NCI-H1436 treated with DMSO at 0.1 percent for 48 hours (cell line): ENCODE data around the gene C11orf97.
A peak's percentile ranks its signal among the peaks of the same experiment; 100 is the strongest.
"Not testable (repeated sequence)": the region's sequence is repeated elsewhere in the genome, so short reads cannot be mapped to it uniquely, and the experiment has no call there.

Experiments used
- DNase-seq: peaks from one replicate; lab custom pipeline; 2025; lab: John Stamatoyannopoulos, UW

C11orf97 gene

DNA sequence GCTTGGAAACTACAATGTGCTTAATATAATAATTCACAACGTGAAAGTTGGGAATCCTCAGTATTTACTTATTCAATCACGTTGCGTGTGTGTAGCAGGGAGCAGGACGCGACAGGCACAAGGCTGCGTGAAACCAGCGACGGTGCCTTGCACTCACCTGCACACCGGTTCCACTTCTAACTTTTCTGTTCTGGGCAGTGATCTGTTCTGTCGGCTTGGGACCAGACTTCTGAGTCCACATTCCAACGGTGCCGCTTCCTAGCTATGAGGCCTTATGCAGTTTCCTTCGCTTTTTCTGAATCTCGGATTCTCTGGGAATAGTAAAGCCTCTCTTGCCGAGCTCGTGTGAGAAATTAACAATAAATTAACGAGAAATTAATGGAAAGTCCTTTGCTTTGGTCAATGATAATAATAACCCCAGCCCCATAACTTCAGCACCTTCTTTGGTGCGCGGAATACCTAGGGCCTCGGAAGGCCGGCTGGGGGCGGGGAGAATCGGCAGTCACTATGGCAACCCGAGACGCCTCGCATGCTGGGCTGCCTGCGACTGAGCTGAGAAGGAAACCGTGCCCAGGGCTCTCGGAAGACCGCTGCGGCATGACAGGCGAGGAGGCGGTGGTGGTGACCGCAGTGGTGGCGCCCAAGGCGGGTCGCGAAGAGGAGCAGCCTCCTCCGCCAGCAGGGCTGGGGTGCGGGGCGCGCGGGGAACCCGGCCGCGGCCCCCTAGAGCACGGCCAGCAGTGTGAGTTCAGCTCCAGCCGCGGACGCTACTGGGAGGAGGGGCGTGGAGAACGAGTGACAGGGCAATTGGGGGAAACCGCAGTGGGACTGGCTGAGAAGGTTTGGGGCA lies at the start of gene C11orf97:
Gene C11orf97 (plus strand): TSS at position 530 of the 850 bp plus-strand sequence. CDS start 68 bp downstream, at position 598.
- DNase-seq, result no peak

GRCh38 chr11:94469416-94469815 lies 42.8 kb upstream of the C11orf97 start:
- DNase-seq, result no peak

GRCh38 chr11:94472916-94473799 lies 39.1 kb upstream of the C11orf97 start:
- no peak for DNase-seq

DNA sequence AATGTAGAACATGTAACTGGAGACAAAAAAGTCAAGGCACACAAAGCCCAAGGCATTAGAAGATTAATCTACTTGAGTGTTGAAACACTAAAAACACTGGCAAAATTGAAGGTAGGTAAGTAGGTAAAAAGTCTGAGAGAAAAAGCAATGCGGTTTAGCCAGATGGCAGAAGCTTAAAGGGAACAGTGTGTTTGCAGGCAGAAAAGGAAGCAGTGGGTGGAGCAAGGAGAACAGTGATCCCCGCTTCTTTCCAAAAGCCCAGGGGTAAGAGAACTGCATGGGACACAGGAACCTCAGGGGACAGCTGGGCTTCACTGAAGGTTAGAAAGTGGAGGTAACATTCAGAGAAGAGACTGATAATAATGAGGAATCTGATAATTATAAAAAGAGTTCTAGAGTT lies 34.6 kb upstream of the C11orf97 start:
- no peak for DNase-seq

- DNase-seq, result no peak
Measured at GRCh38 chr11:94481342-94481741, 30.9 kb upstream of the C11orf97 start.

GRCh38 chr11:94486068-94486467 lies 26.2 kb upstream of the C11orf97 start:
- no peak for DNase-seq

DNA sequence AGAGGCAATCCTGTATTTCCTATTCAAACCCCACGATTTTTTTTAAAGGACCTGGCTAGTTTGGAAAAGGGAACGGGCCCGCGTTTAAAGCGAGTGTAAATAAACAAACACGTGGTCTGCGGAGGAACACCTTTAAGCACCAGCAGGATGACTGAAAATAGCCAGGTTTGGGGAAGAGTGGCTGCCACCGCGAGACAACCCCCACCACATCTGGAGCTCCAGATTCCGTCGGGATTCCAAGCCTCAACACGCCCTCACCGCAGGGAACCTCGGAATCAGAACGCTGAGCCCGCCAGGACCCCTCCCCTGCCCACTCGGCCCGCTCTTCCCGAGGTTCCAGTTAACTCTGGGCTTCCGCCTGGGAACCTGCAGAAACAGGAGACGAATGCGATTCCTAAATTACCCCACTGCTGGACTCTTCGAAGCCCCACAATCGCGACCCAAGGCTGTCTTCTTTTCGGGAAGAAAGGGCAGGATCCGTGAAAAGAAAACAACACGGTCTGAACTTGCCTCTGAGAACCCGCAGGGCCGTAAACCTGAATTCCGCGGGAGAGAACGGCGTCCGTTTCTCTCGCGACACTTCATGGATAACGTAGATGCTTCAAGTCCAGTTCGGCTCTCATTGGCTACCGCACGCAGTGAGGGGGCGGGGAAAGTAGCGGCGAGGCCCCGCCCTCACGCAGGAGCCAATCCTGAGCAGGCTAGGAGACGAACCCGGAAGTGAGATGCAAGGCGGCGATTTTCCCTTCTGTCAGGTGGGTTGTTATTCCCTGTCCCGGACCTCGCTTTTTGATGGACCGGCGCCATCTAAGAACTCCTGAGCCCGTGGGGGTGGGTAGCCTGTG lies 18.8 kb upstream of the C11orf97 start, which contains the start of the genes ANKRD49 and MRE11:
Gene ANKRD49 (plus strand): TSS at position 704 of the 845 bp plus-strand sequence. CDS start 2,710 bp downstream, outside the sequence.
Gene MRE11 (minus strand): TSS at position 564 of the 845 bp plus-strand sequence. CDS start 1,043 bp downstream, outside the sequence.
- DNase-seq, result peak; percentile 88

GRCh38 chr11:94494126-94494680 lies 18.1 kb upstream of the C11orf97 start:
- DNase-seq, result no peak

DNA sequence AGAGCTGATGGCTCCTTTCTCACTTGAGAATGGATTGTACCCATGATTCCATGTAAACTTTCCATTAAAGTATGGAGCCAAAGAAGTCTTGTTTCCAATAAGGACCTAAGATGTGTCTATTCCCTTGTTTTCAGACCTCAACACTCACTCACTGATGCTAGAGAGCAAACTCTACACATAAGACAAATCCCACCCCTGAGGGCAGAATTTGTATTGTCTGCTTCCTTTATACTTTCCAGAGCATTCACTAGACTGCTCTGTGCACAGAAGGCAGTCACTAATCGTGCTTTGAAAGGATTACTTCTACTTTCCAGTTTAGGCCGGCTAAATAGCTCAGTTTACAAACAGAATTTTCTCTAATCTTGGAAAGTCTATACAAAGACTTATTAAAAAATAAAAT lies 12.1 kb upstream of the C11orf97 start:
- DNase-seq, result no peak

- no peak for DNase-seq
Measured at GRCh38 chr11:94501522-94501921, 10.7 kb upstream of the C11orf97 start.

GRCh38 chr11:94504689-94505293 lies 7.5 kb upstream of the C11orf97 start:
- peak; percentile 8 for DNase-seq

DNA sequence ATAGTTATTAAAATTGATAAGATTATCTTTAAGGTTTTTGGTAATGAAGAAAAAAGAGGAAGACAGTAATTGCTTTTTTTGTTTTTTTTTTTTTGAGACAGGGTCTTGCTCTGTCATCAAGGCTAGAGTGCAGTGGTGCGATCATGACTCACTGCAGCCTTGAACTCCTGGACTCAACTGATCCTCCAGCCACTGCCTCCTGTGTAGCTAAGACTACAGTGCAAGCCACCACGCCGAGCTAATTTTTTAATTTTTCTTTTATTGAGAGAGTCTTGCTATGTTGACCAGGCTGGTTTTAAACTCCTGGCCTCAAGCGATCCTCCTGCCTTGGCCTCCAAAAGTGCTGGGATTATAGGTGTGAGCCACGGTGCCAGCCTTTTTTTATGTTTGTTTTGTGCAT lies 5.7 kb upstream of the C11orf97 start:
- DNase-seq, result not testable (repeated sequence)

DNA sequence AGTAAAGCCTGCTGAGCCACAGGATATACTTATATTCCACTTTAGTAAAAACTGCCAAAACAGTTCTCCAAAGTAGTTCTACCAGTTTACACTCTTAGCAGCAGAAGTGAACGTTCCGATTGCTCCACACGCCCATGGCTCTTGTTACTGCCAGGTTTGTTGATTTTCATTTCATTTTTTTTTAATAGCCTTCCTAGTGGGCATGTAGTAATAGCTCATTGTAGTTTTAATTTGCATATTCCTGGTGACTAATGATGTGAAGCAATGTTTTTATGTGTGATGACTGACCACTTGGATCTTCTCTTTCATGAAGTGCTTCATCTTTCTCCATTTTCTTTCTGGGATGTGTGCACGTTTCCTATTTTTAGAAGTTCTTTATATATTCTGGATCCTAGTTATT lies 4.8 kb upstream of the C11orf97 start:
- DNase-seq, result no peak

- peak; percentile 81 for DNase-seq
Measured at GRCh38 chr11:94513091-94513490, 830 bp downstream of the C11orf97 start.

GRCh38 chr11:94515398-94515797 lies 3.1 kb downstream of the C11orf97 start:
- no peak for DNase-seq

GRCh38 chr11:94516725-94517124 lies 4.5 kb downstream of the C11orf97 start:
- no peak for DNase-seq

DNA sequence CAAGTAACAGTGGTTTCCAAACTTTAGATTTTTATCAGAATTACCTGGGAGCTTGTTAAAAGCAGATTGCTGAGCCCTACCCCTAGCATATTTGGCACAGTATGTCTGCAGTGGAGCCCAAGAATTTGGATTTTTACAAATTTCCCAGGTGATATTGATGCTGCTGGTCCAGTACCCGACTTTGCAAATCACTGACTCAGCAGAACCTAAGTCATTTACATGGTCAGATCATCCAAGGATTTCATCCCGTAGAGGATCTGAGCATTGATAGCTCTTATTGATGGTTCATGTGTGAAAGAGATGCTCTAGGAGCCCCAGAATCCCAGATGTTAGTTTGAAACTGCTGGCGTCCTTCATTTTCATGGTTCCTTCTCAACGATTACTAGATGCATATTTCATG lies 6.0 kb downstream of the C11orf97 start:
- no peak for DNase-seq

GRCh38 chr11:94519478-94520084 lies 7.3 kb downstream of the C11orf97 start:
- no peak for DNase-seq

DNA sequence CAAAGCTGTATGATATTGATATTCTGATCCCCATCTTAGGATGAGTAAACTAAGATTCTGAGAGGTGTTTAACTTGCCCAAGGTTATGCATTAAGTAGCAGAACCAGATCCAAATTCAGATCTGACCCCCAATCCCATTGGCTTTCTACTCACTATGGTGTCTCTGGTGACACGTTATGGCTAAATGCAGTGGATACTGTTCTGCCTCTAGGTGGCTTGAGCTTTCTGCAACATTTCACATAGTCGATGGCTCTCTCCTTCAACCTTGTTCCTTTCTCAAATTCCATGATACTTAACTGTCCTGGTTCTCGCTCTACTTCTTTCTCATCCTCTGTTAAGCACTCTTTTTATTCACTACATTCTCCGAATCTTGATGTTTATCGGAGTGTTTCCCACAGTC lies 9.4 kb downstream of the C11orf97 start:
- no peak for DNase-seq

DNA sequence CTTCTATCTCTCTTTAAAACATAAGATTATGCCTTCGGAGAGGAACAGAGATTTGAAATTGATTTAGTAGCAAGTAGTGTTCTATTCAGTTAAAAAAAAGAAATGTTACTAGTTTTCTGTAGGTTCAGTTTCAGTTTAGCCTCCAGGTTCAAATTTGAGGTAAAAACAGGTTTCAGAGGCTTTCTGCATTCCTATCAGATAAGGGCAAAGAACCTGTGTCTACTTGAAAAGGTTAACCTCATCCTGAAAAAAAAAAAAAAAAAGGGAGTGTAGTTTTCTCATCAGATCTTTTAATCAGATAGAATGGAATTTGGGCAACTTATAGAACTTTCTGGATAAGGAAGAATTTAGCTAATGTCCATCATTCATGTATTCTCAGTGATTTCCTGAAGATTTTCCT lies 12.1 kb downstream of the C11orf97 start:
- no peak for DNase-seq
